OCI-LY1 (cell line): Measurements from ENCODE around the gene YWHAH.

Experiments used
- H2AFZ ChIP-seq: fragments of 200-600 bp; sonication (generic), shearing (Covaris generic); 2 replicates; pipeline ENCODE4 v1.6.0; 2014; ENCODE audit warnings: antibody characterized with exemption, mild to moderate bottlenecking, low read length
- H3F3A ChIP-seq: fragments of 200-600 bp; sonication (generic), shearing (Covaris generic); 2 replicates; pipeline ENCODE4 v1.6.0; 2014; ENCODE audit warnings: mild to moderate bottlenecking, antibody characterized with exemption, low read length, moderate library complexity; ENCODE audit not compliant: insufficient read depth
- H3K27ac ChIP-seq: fragments of 200-600 bp; sonication (generic); 2 replicates; pipeline ENCODE4 v1.5.1; 2014; ENCODE audit warnings: low read length, mixed run types, mild to moderate bottlenecking, low read depth; ENCODE audit not compliant: poor library complexity, severe bottlenecking
- H3K27me3 ChIP-seq: fragments of 200-600 bp; sonication (generic); 2 replicates; pipeline ENCODE4 v1.6.0; 2014; ENCODE audit warnings: antibody characterized with exemption, mild to moderate bottlenecking, low read length, moderate library complexity; ENCODE audit not compliant: insufficient read depth
- H3K36me3 ChIP-seq: fragments of 200-600 bp; sonication (generic); 2 replicates; pipeline ENCODE4 v1.6.1; 2014; ENCODE audit warnings: mild to moderate bottlenecking, antibody characterized with exemption, low read length, moderate library complexity, mixed read lengths; ENCODE audit not compliant: insufficient read depth
- H3K4me1 ChIP-seq: fragments of 200-600 bp; sonication (generic); 2 replicates; pipeline ENCODE4 v1.5.1; 2014; ENCODE audit warnings: mild to moderate bottlenecking, low read length, moderate library complexity; ENCODE audit not compliant: insufficient read depth, severe bottlenecking
- H3K4me2 ChIP-seq: fragments of 200-600 bp; sonication (generic), shearing (Covaris generic); 2 replicates; pipeline ENCODE4 v1.6.1; 2014; ENCODE audit warnings: low read length
- H3K4me3 ChIP-seq: fragments of 200-600 bp; sonication (generic); 2 replicates; pipeline ENCODE4 v1.5.1; 2014; ENCODE audit warnings: low read length, low read depth, mild to moderate bottlenecking, mixed read lengths; ENCODE audit not compliant: poor library complexity, severe bottlenecking
- H3K79me2 ChIP-seq: fragments of 200-600 bp; shearing (Covaris generic); 2 replicates; pipeline ENCODE4 v1.6.1; 2016; ENCODE audit warnings: mixed run types, low read length, mixed read lengths; ENCODE audit not compliant: insufficient read depth
- H3K9ac ChIP-seq: fragments of 200-600 bp; sonication (generic), shearing (Covaris generic); 2 replicates; pipeline ENCODE4 v1.6.1; 2014; ENCODE audit warnings: mild to moderate bottlenecking, low read length, mixed read lengths
- H3K9me2 ChIP-seq: fragments of 200-600 bp; sonication (generic), shearing (Covaris generic); 2 replicates; pipeline ENCODE4 v1.6.1; 2014; ENCODE audit warnings: low read depth, mild to moderate bottlenecking, low read length, mixed read lengths
- H3K9me3 ChIP-seq: fragments of 200-600 bp; shearing (Covaris generic); 2 replicates; pipeline ENCODE4 v1.6.1; 2014; ENCODE audit warnings: low read length, mixed read lengths
- H4K20me1 ChIP-seq: fragments of 200-600 bp; sonication (generic), shearing (Covaris generic); 2 replicates; pipeline ENCODE4 v1.6.0; 2016; ENCODE audit warnings: mild to moderate bottlenecking, low read length; ENCODE audit not compliant: insufficient read depth
- EZH2 ChIP-seq: fragments of 200-600 bp; sonication (generic), shearing (Covaris generic); IDR thresholded peaks from 2 replicates; pipeline ENCODE4 v1.8.0; 2017; ENCODE audit warnings: borderline replicate concordance, mixed run types, mild to moderate bottlenecking, antibody characterized with exemption, low read length, moderate library complexity, mixed read lengths
- TF ChIP-seq, protein P1 (sequence below): fragments of 200-600 bp; sonication (generic), shearing (Covaris generic); IDR thresholded peaks from 2 replicates; pipeline ENCODE4 v1.5.1; 2017; ENCODE audit warnings: mild to moderate bottlenecking, antibody characterized with exemption, low read length, moderate library complexity, mixed read lengths

The YWHAH gene

DNA sequence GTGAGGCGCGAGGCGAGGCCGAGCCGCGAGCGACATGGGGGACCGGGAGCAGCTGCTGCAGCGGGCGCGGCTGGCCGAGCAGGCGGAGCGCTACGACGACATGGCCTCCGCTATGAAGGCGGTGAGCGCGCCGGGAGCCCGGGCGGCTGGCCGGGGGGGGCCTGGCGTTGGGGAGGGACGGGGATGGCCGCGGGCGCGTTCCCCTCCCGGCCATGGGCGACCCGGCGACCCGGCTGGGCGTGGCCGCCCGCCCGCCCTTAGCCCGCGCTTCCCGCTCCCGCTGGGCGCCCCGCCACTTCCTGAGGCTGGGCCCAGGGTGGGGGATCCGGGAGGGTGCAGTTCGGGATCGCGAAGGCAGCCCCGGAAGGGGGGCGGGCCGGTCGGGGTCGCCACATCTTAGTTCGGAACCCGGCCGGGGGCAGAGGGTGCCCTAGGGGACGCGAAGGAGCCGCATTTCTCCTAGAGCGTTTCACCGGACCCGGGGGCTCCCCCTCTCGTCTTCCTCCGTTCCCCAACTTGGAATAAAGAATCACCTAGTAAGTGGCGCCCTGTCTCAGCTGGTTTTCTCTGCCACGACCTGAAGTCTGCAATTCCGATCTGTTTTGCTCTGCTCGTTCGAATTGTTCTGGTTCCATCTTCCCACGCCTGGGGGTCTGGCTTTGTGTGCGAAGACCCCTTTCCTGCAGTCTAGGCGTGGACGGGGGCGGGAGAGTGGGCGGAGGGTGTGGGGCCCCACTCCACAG is 536 bp downstream of the YWHAH start:
- Histone ChIP-seq H3K9me3 (no peaks in the 10 kb centered on the region), H3K4me2 (peak overlapping the region; percentile 78), H3K27ac (peak overlapping the region; percentile 74), H3K9ac (peak overlapping the region; percentile 81), H3K4me3 (peak overlapping the region; percentile 76), H3K4me1 (peaks cover 28% of the 10 kb centered on the region), H3K27me3 (no peaks in the 10 kb centered on the region), H2AFZ (no peak overlapping the region), H3K79me2 (peaks cover 40% of the 10 kb centered on the region), H3F3A (0 out of 2 replicates have a peak, but pooled peaks cover 6% of the 10 kb centered on the region), H3K36me3 (peaks cover 24% of the 10 kb centered on the region), H3K9me2 (no peaks in the 10 kb centered on the region), H4K20me1 (no peaks in the 10 kb centered on the region)
- TF ChIP-seq, protein P1, sequence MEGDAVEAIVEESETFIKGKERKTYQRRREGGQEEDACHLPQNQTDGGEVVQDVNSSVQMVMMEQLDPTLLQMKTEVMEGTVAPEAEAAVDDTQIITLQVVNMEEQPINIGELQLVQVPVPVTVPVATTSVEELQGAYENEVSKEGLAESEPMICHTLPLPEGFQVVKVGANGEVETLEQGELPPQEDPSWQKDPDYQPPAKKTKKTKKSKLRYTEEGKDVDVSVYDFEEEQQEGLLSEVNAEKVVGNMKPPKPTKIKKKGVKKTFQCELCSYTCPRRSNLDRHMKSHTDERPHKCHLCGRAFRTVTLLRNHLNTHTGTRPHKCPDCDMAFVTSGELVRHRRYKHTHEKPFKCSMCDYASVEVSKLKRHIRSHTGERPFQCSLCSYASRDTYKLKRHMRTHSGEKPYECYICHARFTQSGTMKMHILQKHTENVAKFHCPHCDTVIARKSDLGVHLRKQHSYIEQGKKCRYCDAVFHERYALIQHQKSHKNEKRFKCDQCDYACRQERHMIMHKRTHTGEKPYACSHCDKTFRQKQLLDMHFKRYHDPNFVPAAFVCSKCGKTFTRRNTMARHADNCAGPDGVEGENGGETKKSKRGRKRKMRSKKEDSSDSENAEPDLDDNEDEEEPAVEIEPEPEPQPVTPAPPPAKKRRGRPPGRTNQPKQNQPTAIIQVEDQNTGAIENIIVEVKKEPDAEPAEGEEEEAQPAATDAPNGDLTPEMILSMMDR: no peak
- no peak for TF ChIP-seq EZH2

DNA sequence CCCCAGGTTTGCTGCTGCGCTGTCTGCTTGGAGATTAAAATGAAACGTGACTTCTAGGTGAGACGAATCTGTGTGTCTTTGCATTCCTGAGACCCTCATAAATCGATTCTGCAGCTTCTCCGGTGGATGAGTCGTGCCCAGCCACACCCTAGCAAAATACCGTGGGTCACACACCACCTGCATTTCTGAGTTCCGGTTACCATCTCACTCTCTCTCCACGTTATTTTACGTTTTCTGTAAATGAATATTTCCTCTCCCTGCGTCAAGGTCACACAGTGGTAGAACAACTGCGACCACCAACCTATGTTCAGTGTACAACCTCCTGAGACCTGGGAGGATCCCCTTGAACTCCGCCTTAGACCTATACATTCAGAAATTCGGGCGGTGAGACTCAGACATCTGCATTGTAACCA is 1.1 kb downstream of the YWHAH start:
- peaks cover 30% of the 10 kb centered on the region for H3K36me3 ChIP-seq
- H4K20me1 ChIP-seq: no peaks in the 10 kb centered on the region
- no peak overlapping the region for H2AFZ ChIP-seq

DNA sequence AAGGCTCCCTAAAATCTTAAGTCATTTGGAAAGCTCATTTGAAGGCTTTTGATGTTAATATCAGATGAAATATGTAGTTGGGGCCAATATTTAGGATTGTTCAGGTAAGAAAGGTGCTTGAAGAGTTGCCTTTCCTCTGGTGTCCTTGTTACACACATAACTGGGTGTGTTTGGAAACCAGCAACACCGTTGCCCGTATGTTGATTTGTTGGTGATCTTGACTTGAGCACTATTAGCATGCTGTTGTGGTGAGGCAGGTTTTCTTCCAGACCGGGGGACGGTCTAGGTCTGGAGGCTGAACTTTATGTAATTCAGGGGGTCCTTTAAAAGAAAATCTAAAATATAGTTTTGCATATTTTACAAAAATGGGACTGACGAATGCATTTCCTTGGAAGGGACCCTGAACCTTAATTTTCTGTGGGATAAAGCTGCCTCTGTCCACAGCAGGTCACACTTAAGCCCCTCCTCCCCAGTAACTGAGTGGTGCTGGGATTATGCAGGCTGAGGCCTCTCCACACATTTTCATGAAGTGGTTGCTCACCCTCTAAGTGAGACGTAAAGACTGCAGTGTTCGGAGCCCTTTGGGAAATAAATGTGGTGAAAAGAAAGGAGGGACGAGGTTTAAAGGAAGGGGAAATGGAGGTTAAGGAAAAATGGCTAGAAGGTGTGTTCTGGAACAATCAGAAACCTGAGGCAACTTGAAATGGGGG is 1.8 kb downstream of the YWHAH start:
- Histone ChIP-seq H3F3A (0 out of 2 replicates have a peak, but pooled peaks cover 6% of the 10 kb centered on the region), H3K4me2 (peak overlapping the region; percentile 78), H3K4me1 (peaks cover 28% of the 10 kb centered on the region), H3K9ac (peak overlapping the region; percentile 81), H4K20me1 (no peaks in the 10 kb centered on the region), H3K9me2 (no peaks in the 10 kb centered on the region), H3K4me3 (peak overlapping the region; percentile 76), H3K9me3 (no peaks in the 10 kb centered on the region), H3K79me2 (peaks cover 49% of the 10 kb centered on the region), H3K27me3 (no peaks in the 10 kb centered on the region), H3K27ac (peak overlapping the region; percentile 74), H3K36me3 (peaks cover 36% of the 10 kb centered on the region), H2AFZ (no peak overlapping the region)
- TF ChIP-seq, protein P1: no peak
- TF ChIP-seq EZH2: no peak

More for the DNA sequence above, 1.1 kb downstream of the YWHAH start:
- Histone ChIP-seq H3K9me3 (no peaks in the 10 kb centered on the region), H3K4me2 (peak overlapping the region; percentile 78), H3F3A (0 out of 2 replicates have a peak, but pooled peaks cover 6% of the 10 kb centered on the region), H3K4me1 (peaks cover 28% of the 10 kb centered on the region), H3K79me2 (peaks cover 45% of the 10 kb centered on the region), H3K9ac (peak overlapping the region; percentile 81), H3K4me3 (peak overlapping the region; percentile 76), H3K27ac (peak overlapping the region; percentile 74), H3K9me2 (no peaks in the 10 kb centered on the region), H3K27me3 (no peaks in the 10 kb centered on the region)
- TF ChIP-seq, protein P1: no peak
- no peak for TF ChIP-seq EZH2
